GM10847 (cell line): ENCODE data around the gene GABRD.

Source experiments
- POLR2A ChIP-seq: IDR thresholded peaks from 2 replicates; pipeline ENCODE4 v1.6.1; 2011; ENCODE audit not compliant: insufficient read length; ENCODE audit errors: extremely low read depth

GABRD gene

GRCh38 chr1:2042830-2043773 is 24.0 kb downstream of the GABRD start:
- TF ChIP-seq POLR2A: no peak

GRCh38 chr1:2043886-2044285 is 24.7 kb downstream of the GABRD start:
- TF ChIP-seq POLR2A: no peak

GRCh38 chr1:2044510-2045319 is 25.6 kb downstream of the GABRD start:
- no peak for TF ChIP-seq POLR2A

GRCh38 chr1:2045468-2046173 is 26.5 kb downstream of the GABRD start:
- TF ChIP-seq POLR2A: no peak

GRCh38 chr1:2046174-2046917 is 27.2 kb downstream of the GABRD start:
- no peak for TF ChIP-seq POLR2A

- TF ChIP-seq POLR2A: no peak
Observed at GRCh38 chr1:2046953-2047748, 28.0 kb downstream of the GABRD start.

- no peak for TF ChIP-seq POLR2A
Observed at GRCh38 chr1:2047749-2048729, 28.9 kb downstream of the GABRD start.

GRCh38 chr1:2049225-2049717 is 30.1 kb downstream of the GABRD start:
- no peak for TF ChIP-seq POLR2A

- no peak for TF ChIP-seq POLR2A
Observed at GRCh38 chr1:2049718-2050431, 30.7 kb downstream of the GABRD start, which contains the start of gene PRKCZ. Gene PRKCZ, plus strand, starts transcription at chr1:2050411. Its CDS starts 220 bp downstream, at chr1:2050631.

- TF ChIP-seq POLR2A: no peak
Observed at GRCh38 chr1:2050461-2050792, 31.3 kb downstream of the GABRD start.

GRCh38 chr1:2050793-2051682 is 31.9 kb downstream of the GABRD start:
- TF ChIP-seq POLR2A: no peak
